Measurements from ENCODE around the gene ALG12.

ALG12 gene

GRCh38 chr22:49904040-49904369 is 14.2 kb downstream of the ALG12 start:
- H3K27me3 Mint-ChIP-seq: no peaks in the 10 kb centered on the region
- no peak overlapping the region for H3K4me3 Mint-ChIP-seq
- H3K36me3 Mint-ChIP-seq (ENCODE audit: low read depth): peaks cover 33% of the 10 kb centered on the region
- no peak overlapping the region for H3K27ac Mint-ChIP-seq
- H3K9me3 Mint-ChIP-seq: peaks cover 7% of the 10 kb centered on the region
- no peaks in the 10 kb centered on the region for H3K4me1 Mint-ChIP-seq (ENCODE audit: low read depth)

GRCh38 chr22:49903322-49904039 is 14.8 kb downstream of the ALG12 start:
- Mint-ChIP-seq H3K4me3 (no peak overlapping the region), H3K4me1 (ENCODE audit: low read depth) (no peaks in the 10 kb centered on the region), H3K9me3 (peaks cover 7% of the 10 kb centered on the region), H3K27me3 (no peaks in the 10 kb centered on the region), H3K27ac (no peak overlapping the region), H3K36me3 (ENCODE audit: low read depth) (peaks cover 33% of the 10 kb centered on the region)

- H3K4me3 Mint-ChIP-seq: no peak overlapping the region
- no peaks in the 10 kb centered on the region for H3K4me1 Mint-ChIP-seq (ENCODE audit: low read depth)
- no peaks in the 10 kb centered on the region for H3K27me3 Mint-ChIP-seq
- H3K9me3 Mint-ChIP-seq: peaks cover 7% of the 10 kb centered on the region
- H3K27ac Mint-ChIP-seq: no peak overlapping the region
- H3K36me3 Mint-ChIP-seq (ENCODE audit: low read depth): peaks cover 29% of the 10 kb centered on the region
Observed at GRCh38 chr22:49901457-49901856, 16.8 kb downstream of the ALG12 start.

DNA sequence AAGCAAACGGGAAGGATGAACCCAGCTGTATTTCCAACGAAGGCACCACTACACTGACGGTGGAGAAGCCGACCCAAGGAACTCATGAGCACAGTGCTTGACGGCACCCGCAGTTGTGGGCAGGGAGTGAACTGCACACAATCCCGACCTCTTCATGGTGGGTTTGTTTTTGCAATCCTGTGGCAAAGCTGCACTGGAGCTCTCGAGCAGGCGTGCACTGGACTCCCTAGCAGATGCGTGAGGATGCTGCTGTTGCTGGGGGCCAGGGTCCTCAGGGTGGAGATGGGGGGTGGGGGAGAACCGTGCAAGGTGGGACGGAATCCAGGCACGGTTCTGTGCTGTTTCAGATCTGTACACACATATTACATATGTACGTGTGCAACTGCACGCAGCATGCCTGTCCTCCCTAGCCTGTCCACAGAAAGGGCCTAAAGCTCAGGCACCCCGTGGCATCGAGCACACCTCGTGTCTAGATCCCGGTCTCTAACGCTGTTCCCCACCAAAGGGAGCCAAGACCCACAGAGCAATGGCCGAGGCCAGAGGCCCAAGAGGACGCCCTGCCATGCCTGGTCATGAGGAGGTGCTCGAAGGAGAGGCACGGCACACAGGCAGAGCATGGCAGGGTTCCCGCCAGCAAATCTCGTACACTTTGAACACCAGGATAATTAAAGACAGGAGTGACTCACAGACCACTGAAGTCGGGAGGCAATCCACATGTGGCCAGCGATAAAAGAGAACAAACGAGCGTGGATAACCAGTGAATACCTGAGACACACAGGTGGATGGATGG is 17.6 kb downstream of the ALG12 start:
- Mint-ChIP-seq H3K27me3 (no peaks in the 10 kb centered on the region), H3K27ac (no peak overlapping the region), H3K9me3 (peaks cover 7% of the 10 kb centered on the region), H3K36me3 (ENCODE audit: low read depth) (peaks cover 29% of the 10 kb centered on the region), H3K4me1 (ENCODE audit: low read depth) (no peaks in the 10 kb centered on the region), H3K4me3 (no peak overlapping the region)

DNA sequence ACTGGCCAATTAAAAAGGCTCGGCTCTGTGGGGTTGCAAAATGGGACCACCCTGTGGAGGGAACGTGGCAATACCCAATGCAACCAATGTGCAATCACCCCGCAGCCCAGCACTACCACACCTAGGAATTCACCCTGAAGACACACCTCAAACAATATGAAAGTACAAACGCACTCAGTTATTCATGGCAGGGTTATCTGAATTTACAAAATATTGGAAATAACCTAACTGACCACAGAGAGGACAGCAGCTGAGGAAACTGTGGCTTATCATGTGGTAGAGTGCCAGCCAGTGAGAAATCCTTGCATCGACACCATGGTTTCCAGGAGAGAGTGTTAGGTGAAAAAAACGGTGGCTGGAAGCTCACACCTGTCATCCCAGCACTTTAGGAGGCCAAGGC is 18.7 kb downstream of the ALG12 start:
- peaks cover 7% of the 10 kb centered on the region for H3K9me3 Mint-ChIP-seq
- no peaks in the 10 kb centered on the region for H3K4me1 Mint-ChIP-seq (ENCODE audit: low read depth)
- no peaks in the 10 kb centered on the region for H3K27me3 Mint-ChIP-seq
- H3K27ac Mint-ChIP-seq: no peak overlapping the region
- peaks cover 29% of the 10 kb centered on the region for H3K36me3 Mint-ChIP-seq (ENCODE audit: low read depth)
- H3K4me3 Mint-ChIP-seq: no peak overlapping the region

GRCh38 chr22:49897015-49897684 is 21.1 kb downstream of the ALG12 start:
- Mint-ChIP-seq H3K27ac (no peak overlapping the region), H3K36me3 (ENCODE audit: low read depth) (peaks cover 33% of the 10 kb centered on the region), H3K27me3 (no peaks in the 10 kb centered on the region), H3K4me3 (no peak overlapping the region), H3K9me3 (peaks cover 7% of the 10 kb centered on the region), H3K4me1 (ENCODE audit: low read depth) (no peaks in the 10 kb centered on the region)

- Mint-ChIP-seq H3K9me3 (peaks cover 2% of the 10 kb centered on the region), H3K4me3 (no peak overlapping the region), H3K27me3 (no peaks in the 10 kb centered on the region), H3K4me1 (ENCODE audit: low read depth) (no peaks in the 10 kb centered on the region), H3K36me3 (ENCODE audit: low read depth) (peaks cover 30% of the 10 kb centered on the region), H3K27ac (no peak overlapping the region)
Observed at GRCh38 chr22:49896201-49896600, 22.0 kb downstream of the ALG12 start.

GRCh38 chr22:49894322-49895054 is 23.8 kb downstream of the ALG12 start:
- no peak overlapping the region for H3K27ac Mint-ChIP-seq
- peaks cover 42% of the 10 kb centered on the region for H3K36me3 Mint-ChIP-seq (ENCODE audit: low read depth)
- H3K4me3 Mint-ChIP-seq: no peak overlapping the region
- H3K9me3 Mint-ChIP-seq: peaks cover 5% of the 10 kb centered on the region
- no peaks in the 10 kb centered on the region for H3K27me3 Mint-ChIP-seq
- H3K4me1 Mint-ChIP-seq (ENCODE audit: low read depth): no peaks in the 10 kb centered on the region

DNA sequence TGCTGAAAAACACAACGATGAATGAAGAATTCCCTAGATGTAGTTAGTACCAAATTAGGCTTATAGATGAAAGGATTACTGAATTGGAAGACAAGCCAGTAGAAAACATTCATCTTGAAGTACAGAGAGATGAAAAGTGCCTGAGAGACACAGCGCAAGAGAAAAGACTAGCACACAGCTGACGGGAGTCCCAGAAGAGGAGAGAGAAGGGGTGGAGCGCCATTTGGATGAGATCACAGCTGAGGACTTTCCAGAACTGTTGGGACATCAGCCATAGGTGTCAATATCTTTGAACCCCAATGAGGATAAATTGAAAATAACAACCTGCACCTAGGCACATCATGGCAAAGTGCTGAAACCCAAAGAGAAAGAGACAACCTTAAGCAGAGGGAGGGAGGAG is 25.2 kb downstream of the ALG12 start:
- peaks cover 5% of the 10 kb centered on the region for H3K9me3 Mint-ChIP-seq
- no peaks in the 10 kb centered on the region for H3K4me1 Mint-ChIP-seq (ENCODE audit: low read depth)
- H3K4me3 Mint-ChIP-seq: no peak overlapping the region
- peaks cover 54% of the 10 kb centered on the region for H3K36me3 Mint-ChIP-seq (ENCODE audit: low read depth)
- H3K27me3 Mint-ChIP-seq: no peaks in the 10 kb centered on the region
- peak overlapping the region; percentile 27 for H3K27ac Mint-ChIP-seq

- Mint-ChIP-seq H3K27me3 (no peaks in the 10 kb centered on the region), H3K4me1 (ENCODE audit: low read depth) (no peaks in the 10 kb centered on the region), H3K9me3 (peaks cover 5% of the 10 kb centered on the region), H3K36me3 (ENCODE audit: low read depth) (peaks cover 56% of the 10 kb centered on the region), H3K4me3 (no peak overlapping the region), H3K27ac (no peak overlapping the region)
Observed at GRCh38 chr22:49892226-49892899, 25.9 kb downstream of the ALG12 start.

DNA sequence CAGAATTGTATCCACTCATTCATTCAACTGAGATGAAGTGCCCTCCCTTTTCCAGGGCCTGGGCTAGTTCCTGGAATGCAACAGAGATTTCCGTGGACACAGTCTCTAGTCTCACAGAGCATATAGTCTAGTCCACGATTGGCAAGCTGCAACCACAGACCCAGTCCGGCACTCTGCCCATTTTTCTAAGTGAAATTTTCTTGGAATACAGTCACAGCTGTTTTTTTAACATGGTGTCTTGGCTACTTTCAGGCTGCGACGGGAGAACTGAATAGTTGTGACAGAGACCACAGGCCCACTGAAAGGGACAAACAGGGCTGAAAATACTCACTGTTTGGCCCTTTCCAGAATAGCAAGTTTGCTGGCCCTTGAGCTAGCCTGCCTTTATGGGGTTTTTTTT is 29.2 kb downstream of the ALG12 start:
- Mint-ChIP-seq H3K27me3 (no peaks in the 10 kb centered on the region), H3K4me1 (ENCODE audit: low read depth) (no peaks in the 10 kb centered on the region), H3K9me3 (peaks cover 5% of the 10 kb centered on the region)

DNA sequence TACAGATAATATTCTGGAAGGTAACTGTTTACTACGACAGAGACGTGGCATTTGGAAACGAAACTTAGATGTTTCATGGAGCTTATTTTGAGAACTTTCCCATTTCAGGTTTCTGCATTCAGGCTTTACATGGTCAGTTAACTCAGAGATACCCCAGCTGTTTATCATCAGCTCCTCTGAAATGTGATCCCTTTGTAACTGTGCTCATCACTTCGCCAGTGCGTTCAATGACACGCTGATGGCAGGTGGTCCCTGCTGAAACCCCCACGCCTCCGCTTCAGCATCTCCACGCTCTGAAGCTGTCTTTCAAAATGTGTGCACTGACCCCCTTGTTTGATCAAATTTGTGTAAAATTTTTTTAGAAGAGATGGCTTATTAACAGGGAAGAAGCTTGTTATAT is 30.5 kb downstream of the ALG12 start:
- H3K36me3 Mint-ChIP-seq (ENCODE audit: low read depth): peaks cover 90% of the 10 kb centered on the region
- no peak overlapping the region for H3K4me3 Mint-ChIP-seq
- H3K27ac Mint-ChIP-seq: no peak overlapping the region
- peaks cover 5% of the 10 kb centered on the region for H3K9me3 Mint-ChIP-seq
- no peaks in the 10 kb centered on the region for H3K27me3 Mint-ChIP-seq
- no peaks in the 10 kb centered on the region for H3K4me1 Mint-ChIP-seq (ENCODE audit: low read depth)

More for the DNA sequence above, 29.2 kb downstream of the ALG12 start:
- H3K4me3 Mint-ChIP-seq: no peak overlapping the region
- peaks cover 85% of the 10 kb centered on the region for H3K36me3 Mint-ChIP-seq (ENCODE audit: low read depth)
- no peak overlapping the region for H3K27ac Mint-ChIP-seq

GRCh38 chr22:49887064-49887451 is 31.2 kb downstream of the ALG12 start:
- Mint-ChIP-seq H3K36me3 (ENCODE audit: low read depth) (peaks cover 91% of the 10 kb centered on the region), H3K27me3 (no peaks in the 10 kb centered on the region), H3K27ac (no peak overlapping the region), H3K9me3 (peaks cover 5% of the 10 kb centered on the region), H3K4me1 (ENCODE audit: low read depth) (peaks cover 4% of the 10 kb centered on the region), H3K4me3 (no peak overlapping the region)

GRCh38 chr22:49886346-49887063 is 31.7 kb downstream of the ALG12 start:
- peaks cover 5% of the 10 kb centered on the region for H3K9me3 Mint-ChIP-seq
- no peaks in the 10 kb centered on the region for H3K27me3 Mint-ChIP-seq
- peaks cover 87% of the 10 kb centered on the region for H3K36me3 Mint-ChIP-seq (ENCODE audit: low read depth)
- no peak overlapping the region for H3K27ac Mint-ChIP-seq
- no peak overlapping the region for H3K4me3 Mint-ChIP-seq
- H3K4me1 Mint-ChIP-seq (ENCODE audit: low read depth): peaks cover 10% of the 10 kb centered on the region

Measured in stimulated activated naive CD8-positive, alpha-beta T cell treated with anti-CD3 and anti-CD28 coated beads, Interleukin-15, Interleukin-2, amounts not matched to agents 100 ng/mL and 50 ng/mL, for 24 hours (primary cell).